ENCODE data around the gene ZMIZ1.

The ZMIZ1 gene

DNA sequence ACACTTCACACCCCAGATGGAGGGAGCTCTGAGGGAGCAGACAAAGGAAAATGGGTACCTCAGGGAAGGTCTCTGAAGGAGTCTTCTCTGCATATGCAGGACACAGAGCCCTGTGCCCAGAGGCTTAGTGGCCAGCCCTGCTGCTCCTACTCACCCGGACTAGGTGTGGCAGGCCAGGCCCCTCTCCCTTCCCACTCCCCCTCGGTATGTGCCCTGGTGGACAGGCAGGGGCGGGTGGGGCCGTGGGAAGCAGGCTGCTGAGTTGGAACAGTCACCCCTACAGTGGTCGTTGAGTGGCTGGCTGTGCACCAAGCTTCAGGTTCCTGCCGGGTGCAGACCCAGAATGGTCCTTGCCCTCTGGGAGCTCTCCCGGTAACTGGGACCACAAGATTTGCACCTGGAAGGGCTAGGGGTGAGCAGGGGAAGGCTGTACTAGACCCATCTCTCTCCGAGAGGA is 68.6 kb downstream of the ZMIZ1 start:
- DNase-seq (ENCODE audit: low spot score), result no peak

DNA sequence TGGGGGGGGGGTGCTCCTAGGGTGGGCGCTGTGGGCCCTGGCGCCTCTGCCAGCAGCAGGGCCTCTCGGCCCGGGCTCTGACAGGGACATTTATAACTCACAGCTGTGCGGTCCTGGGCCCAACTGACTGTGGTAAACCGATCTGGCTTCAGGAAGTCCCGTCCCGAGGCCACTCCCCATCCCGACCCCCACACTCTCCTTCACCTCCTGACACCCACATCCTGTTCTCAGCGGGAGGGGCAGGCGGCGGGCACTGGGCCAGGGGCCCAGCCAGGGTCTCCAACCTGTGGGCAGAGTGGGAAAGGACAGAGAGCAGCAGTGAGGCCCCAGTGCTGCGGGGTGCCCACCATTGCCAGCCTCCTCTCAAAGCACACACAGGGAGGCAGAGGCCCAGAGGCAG is 69.1 kb downstream of the ZMIZ1 start:
- DNase-seq (ENCODE audit: low spot score), result no peak

DNA sequence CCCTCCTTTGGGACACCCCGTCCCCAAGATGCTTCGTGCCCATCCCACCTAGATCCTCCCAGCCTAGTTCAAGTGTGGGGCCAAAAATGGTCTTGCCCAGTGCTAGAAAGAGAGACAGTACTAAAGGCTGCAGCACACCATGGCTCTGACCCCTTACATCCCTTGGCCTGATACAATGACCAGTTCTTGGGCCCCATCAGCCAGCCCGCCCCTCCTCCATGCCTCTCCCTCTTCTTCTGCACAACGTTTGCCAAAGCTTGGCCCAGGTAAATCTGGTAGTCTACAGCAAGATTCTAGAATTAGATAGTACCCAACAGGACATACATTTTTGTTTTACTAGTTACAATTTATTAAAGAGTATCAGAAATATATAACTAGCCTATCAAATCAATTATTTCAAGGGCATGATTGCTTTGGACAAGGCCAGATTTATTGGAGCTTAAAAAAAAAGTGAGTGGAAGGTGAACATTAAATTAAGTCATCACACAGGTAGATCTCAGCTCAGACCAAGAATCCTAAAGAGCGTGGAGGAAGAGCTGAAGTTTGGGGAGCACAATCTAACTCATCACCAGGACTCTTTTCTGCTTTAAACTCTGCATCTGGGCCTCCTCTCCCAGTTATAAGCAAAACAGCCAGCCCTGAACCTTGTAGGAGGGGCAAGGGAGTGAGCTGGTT is 69.8 kb downstream of the ZMIZ1 start:
- DNase-seq (ENCODE audit: low spot score), result no peak

- DNase-seq (ENCODE audit: low spot score), result peak; percentile 40
These were observed 70.5 kb downstream of the ZMIZ1 start for GRCh38 chr10:79139124-79139835.

DNA sequence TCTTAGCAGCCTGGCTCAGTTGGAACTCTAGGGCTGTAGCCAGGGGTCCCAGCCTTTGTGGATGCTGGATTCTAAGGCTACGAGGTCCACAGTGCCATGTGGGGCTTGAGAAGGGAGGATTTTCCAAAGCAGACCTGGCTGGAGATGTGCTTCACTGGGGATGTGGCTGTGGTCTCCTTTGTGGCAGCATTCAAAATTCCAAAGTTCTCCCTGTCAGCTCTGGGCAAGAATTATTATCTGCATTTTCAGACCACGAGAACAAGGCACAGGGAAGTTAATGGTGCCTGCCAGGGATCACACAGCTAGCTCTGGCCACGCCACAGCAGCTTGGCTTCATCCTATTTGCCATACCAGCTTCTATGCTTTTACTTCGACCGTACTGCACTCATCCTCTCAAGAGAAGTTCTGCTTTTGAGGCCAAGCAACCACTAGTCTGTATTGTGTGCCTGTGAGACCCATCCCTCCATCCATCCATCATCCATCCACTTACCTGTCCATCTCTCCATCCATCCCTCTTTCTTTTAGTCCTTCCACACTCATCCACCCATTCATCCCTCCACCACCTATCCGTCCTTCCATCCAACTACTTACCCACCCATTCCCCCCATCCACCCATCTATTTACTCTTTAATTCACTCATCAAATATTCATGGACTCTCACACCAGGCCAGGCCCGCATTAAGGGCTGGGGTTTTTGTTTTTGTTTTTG is 71.5 kb downstream of the ZMIZ1 start:
- no peak for DNase-seq (ENCODE audit: low spot score)

DNA sequence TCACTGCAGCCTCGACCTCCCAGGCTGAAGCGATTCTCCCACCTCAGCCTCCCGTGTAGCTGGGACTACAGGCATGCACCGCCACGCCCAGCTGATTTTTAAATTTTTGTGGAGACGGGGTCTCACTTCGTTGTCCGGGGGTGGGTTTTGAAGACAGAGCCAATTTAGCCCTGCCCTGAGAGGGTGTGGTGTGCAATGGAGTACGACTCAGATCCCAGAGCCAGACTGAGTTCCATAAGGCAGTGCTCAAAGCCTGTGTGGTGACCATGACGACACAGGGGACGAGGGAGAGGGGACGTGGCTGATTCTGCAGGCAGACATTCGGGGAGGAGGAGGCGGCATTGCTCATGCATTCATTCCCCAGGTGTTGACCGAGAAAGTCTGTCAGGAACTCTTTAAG is 72.1 kb downstream of the ZMIZ1 start:
- no peak for DNase-seq (ENCODE audit: low spot score)

DNA sequence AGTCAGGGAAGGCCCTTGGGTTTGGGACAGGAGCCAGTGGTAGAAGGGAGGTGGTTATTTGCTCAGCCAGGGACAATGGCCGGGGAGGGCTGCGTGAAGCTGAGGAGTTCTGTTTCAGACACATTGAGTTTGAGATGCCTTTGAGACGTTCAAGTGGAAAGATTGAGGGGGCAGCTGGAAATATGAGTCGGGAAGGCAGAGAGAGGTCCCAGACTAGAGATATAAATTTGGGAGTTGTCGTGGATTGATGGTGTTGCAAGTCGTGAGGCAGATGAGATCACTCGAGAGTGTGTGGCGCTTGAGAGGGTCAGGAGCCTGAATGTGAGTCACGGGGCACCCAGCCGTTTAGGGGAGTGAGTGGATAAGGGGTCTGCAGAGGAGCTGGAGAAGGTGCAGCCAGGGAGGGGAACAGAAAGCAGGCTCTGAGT is 73.3 kb downstream of the ZMIZ1 start:
- DNase-seq (ENCODE audit: low spot score), result no peak

- no peak for DNase-seq (ENCODE audit: low spot score)
These were observed 74.0 kb downstream of the ZMIZ1 start for GRCh38 chr10:79142522-79143309.

DNA sequence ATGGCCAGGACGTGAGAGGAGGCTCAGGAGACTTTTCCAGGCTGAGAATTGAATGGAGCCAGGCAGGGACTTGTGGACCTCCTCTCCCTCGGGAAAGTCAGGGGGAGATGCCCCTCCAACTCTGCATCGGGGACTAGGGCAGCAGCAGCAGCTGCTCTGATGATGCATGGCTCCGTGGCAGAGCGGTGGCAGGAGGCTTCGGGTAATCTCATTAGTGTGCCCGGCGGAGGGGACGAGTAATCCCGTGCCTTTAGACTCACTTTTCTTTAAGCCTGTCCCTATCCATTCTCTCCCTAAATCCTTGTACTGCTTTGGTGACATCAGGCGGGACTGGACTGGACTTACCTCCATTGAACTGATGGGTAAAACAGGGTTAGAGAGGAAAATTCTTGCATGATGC is 75.1 kb downstream of the ZMIZ1 start:
- DNase-seq (ENCODE audit: low spot score), result no peak

GRCh38 chr10:79144351-79145173 is 75.8 kb downstream of the ZMIZ1 start:
- peak; percentile 79 for DNase-seq (ENCODE audit: low spot score)

- no peak for DNase-seq (ENCODE audit: low spot score)
These were observed 76.4 kb downstream of the ZMIZ1 start for GRCh38 chr10:79145174-79145483.

- no peak for DNase-seq (ENCODE audit: low spot score)
These were observed 77.0 kb downstream of the ZMIZ1 start for GRCh38 chr10:79145517-79146470.

DNA sequence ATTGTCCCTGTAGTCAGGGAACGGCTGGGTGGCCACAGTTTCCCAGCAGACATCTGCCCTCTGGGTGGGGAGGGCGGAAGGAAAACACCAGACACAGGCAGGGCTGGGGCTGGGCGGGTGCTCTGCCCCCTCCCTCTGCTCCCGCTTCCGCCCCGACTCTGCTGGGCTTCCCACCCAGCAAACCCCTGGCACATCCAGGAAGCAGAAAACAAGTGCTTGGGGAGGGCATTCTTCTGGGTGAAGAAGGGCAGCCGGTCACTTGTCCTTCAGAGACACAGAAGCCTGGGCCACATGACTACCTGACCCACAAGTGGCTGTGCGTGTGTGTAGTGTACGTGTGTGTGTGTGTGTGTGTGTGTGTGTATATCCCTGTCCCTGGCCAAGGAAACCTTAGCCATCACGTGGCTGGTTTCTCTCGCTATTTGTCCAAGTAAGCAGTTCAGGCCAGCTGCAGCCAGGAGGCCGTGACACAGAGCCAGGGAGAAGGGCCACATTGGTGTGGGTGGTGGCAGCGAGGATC is 77.9 kb downstream of the ZMIZ1 start:
- peak; percentile 91 for DNase-seq (ENCODE audit: low spot score)

DNA sequence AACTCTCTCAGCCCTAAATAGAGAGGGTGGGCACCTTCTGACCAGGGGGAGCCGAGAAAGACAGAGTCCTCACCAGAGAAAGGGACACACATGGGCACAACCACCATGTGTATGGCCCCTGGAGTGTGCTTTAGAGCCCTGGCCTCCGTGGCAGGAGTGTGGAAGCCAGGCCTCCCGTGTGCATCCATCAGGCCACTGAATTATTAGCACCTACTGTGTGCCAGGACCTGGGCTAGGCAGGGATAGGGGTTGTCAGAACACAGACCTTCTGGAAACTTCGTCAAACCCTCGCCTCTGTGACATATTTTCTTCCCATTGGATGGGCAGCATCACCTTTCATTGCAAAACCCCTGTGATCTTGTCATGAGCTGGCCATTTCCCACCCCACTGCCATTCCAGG is 78.5 kb downstream of the ZMIZ1 start:
- DNase-seq (ENCODE audit: low spot score), result no peak

DNA sequence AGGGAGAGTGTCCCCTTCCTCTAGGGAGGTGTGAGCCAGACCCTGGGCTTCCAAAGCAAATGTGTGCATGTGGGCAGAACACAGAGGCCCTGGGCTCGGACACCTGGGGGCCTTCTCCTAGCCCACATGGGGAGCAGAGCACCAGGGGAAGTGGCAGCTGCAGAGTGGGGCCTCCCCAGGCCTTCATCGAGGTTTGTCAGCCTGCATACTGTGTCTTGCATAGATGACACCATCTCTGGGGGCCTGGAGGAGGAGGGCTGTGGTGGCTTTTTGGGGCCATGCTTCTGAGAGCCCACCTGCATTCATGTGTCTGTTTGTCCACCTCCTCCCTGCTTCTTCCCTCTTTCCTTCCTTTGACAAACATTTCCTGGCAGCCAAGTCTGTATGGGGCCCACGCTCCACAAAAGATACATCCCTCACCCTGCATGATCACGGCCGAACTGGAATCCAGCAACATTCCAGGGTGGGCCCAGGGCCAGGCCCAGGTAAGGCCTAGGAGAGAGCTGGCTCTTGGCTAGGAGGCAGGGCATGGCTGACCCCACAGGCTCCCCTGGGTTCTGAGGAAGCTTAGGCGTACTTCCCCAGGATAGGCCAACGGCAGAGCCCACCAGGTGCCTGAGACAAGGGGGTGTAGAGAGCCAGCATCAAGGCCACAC is 79.2 kb downstream of the ZMIZ1 start:
- no peak for DNase-seq (ENCODE audit: low spot score)

DNA sequence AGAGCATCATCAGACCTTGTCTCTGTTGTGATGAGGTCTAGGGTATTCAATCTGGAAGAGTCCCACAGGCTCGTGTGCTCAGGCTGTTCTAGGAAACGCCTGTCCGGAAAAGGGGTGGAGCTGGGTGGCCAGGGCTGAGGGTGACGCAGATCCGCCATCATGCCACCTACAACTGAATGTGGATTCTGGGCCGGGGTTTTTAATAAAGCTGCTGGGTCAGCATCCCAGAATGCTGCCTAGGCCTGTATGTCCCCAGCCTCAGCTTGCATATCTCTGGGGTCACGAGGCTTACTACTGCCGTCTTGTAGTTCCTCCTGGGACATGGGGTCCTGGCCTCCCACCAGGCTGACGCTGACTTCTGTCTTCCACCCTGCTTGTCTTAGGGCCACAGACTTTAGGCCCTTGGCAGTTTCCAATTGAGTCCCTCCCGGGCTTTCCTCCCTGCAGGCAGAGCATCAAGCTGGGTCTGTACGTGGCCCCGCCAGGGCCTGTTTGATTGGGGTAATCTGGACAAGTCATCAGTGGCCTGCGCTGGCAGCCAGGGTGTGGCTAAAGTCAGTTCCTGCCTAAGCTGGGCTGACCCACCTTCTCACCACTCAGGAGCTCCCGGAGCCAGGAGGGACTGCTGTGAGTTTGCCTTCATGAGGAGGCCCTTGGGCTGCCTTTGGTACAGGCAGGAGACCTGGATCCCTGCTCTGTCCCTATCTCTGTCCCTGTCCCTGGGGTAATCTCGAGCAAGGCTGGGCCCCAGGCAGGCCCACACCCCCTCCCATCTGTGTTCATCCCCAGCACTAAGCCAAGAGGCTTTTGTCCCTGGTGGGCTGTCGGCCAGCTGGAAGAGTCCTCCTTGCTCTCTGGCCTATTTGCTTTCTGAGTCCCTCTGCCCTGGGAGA is 79.9 kb downstream of the ZMIZ1 start:
- DNase-seq (ENCODE audit: low spot score), result peak; percentile 94

DNA sequence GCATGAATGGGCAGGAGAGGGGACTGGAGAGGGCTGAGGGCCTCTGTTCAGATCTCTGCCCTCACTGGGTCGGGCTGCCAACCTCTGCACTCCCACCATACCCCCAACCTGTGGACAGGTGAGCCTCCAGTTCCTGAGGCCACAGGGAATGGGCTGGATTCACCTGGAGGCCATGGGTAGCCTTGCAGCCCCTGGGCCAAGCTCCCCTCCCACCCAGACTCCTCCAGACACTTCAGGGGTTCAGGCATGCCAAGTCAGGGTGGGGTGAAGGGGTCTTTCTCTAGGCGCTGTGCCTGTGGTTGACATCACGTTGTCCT is 80.5 kb downstream of the ZMIZ1 start:
- DNase-seq (ENCODE audit: low spot score), result no peak

- no peak for DNase-seq (ENCODE audit: low spot score)
These were observed 81.1 kb downstream of the ZMIZ1 start for GRCh38 chr10:79149662-79150443.
